Measurements from ENCODE around the gene BLMH. TPM values are rescaled to one million over a fixed set of nuclear protein-coding genes. Genes with fewer than 3 reads are reported as not detected.

Gene BLMH
- polyA plus RNA-seq, 1 of the 3 experiments (the other 2 are of a cell fraction), result 19.4 TPM

DNA sequence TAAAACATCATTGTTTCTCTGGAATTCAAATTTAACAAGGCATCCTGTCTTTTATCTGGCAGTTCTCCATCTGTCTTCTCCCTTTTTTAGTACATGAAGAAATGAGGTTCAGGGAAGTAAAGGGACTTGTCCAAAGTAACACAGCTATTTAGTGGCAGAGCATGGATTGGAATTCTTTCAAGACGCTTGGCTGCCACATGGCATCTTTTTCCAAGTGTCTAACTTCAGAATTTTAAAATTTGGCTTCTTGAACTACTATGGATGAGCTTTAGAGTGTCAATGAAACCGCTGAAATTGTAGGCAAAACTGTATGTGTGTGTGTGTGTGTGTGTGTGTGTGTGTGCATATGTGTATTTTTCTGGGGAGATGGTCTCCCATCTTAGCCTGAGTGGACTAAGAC, 47.3 kb upstream of the BLMH start:
- no peak overlapping the region for H3K4me2 ChIP-seq
- H3K27ac ChIP-seq (ENCODE audit: low read depth in 2 of 2, low read length in 1 of 2), result no peak overlapping the region
- H3K4me1 ChIP-seq (ENCODE audit: control insufficient read depth in 1 of 2, insufficient read depth in 2 of 2, low read depth in 1 of 2, low read length in 1 of 2), result peaks cover 7 to 8% of the 10 kb centered on the region in 2 experiments; a peak in 2 of 4 replicates
- H3K9me3 ChIP-seq, result no peaks in the 10 kb centered on the region
- H4K20me1 ChIP-seq (ENCODE audit: insufficient read depth), result no peaks in the 10 kb centered on the region
- no peak overlapping the region for H3K4me3 ChIP-seq (ENCODE audit: low read depth in 2 of 2, low read length in 1 of 2)
- H3K36me3 ChIP-seq (replicated peaks in 1 of 2; ENCODE audit: control insufficient read depth in 1 of 2, insufficient read depth in 2 of 2, low read length in 1 of 2), result no peaks in the 10 kb centered on the region
- WGBS (ENCODE audit: low lambda C conversion rate), result 60% methylated on average over 2 of the region's 2 CpGs
- ChIA-PET POLR2A (no interaction called here), CTCF (interaction anchor here (0.6 to 6.0 kb wide), 23 partner anchors 10 to 391 kb away, joined by 3 to 54 read pairs (median 4); partner anchors contain the start of gene GOSR1)
- no peaks in the 10 kb centered on the region for H3K27me3 ChIP-seq (ENCODE audit: insufficient read depth)
- no peak overlapping the region for H3K9ac ChIP-seq
- H2AFZ ChIP-seq (ENCODE audit: low read depth), result no peak overlapping the region
- TF ChIP-seq FOSL2 (IDR thresholded peaks at IDR 0.05; ENCODE audit: borderline replicate concordance, low read depth) (no peak), MXI1 (IDR thresholded peaks at IDR 0.05; ENCODE audit: low read depth, low read length) (no peak), EP300 (IDR thresholded peaks at IDR 0.05; ENCODE audit: borderline replicate concordance in 1 of 2, low read depth in 1 of 2, low read length in 1 of 2) (no peak), SIN3A (IDR thresholded peaks at IDR 0.05; ENCODE audit: borderline replicate concordance, low read depth, low read length) (no peak), JUND (IDR thresholded peaks at IDR 0.05) (no peak), TAF1 (IDR thresholded peaks at IDR 0.05; ENCODE audit: borderline replicate concordance, low read depth, low read length) (no peak), ELF1 (IDR thresholded peaks at IDR 0.05) (no peak), EZH2phosphoT487 (IDR thresholded peaks at IDR 0.05; ENCODE audit: borderline replicate concordance, low read depth) (no peak), GABPA (IDR thresholded peaks at IDR 0.05; ENCODE audit: low read depth) (no peak), MEF2A (IDR thresholded peaks at IDR 0.05; ENCODE audit: borderline replicate concordance, low read depth) (no peak), NRF1 (IDR thresholded peaks at IDR 0.05; ENCODE audit: low read depth, low read length) (no peak), RFX5 (IDR thresholded peaks at IDR 0.05; ENCODE audit: low read length) (no peak), RXRA (IDR thresholded peaks at IDR 0.05; ENCODE audit: borderline replicate concordance, low read depth) (no peak), NFIC (IDR thresholded peaks at IDR 0.05; ENCODE audit: borderline replicate concordance) (no peak), FOXM1 (IDR thresholded peaks at IDR 0.05; ENCODE audit: low read depth) (no peak)
- TF ChIP-seq, protein P1, sequence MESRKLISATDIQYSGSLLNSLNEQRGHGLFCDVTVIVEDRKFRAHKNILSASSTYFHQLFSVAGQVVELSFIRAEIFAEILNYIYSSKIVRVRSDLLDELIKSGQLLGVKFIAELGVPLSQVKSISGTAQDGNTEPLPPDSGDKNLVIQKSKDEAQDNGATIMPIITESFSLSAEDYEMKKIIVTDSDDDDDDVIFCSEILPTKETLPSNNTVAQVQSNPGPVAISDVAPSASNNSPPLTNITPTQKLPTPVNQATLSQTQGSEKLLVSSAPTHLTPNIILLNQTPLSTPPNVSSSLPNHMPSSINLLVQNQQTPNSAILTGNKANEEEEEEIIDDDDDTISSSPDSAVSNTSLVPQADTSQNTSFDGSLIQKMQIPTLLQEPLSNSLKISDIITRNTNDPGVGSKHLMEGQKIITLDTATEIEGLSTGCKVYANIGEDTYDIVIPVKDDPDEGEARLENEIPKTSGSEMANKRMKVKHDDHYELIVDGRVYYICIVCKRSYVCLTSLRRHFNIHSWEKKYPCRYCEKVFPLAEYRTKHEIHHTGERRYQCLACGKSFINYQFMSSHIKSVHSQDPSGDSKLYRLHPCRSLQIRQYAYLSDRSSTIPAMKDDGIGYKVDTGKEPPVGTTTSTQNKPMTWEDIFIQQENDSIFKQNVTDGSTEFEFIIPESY (IDR thresholded peaks at IDR 0.05; ENCODE audit: borderline replicate concordance, low read depth), result no peak
- TF ChIP-seq, protein P2, sequence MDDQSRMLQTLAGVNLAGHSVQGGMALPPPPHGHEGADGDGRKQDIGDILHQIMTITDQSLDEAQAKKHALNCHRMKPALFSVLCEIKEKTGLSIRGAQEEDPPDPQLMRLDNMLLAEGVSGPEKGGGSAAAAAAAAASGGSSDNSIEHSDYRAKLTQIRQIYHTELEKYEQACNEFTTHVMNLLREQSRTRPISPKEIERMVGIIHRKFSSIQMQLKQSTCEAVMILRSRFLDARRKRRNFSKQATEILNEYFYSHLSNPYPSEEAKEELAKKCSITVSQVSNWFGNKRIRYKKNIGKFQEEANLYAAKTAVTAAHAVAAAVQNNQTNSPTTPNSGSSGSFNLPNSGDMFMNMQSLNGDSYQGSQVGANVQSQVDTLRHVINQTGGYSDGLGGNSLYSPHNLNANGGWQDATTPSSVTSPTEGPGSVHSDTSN (IDR thresholded peaks at IDR 0.05), result no peak
- TF ChIP-seq, protein P3, sequence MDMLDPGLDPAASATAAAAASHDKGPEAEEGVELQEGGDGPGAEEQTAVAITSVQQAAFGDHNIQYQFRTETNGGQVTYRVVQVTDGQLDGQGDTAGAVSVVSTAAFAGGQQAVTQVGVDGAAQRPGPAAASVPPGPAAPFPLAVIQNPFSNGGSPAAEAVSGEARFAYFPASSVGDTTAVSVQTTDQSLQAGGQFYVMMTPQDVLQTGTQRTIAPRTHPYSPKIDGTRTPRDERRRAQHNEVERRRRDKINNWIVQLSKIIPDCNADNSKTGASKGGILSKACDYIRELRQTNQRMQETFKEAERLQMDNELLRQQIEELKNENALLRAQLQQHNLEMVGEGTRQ (IDR thresholded peaks at IDR 0.05; ENCODE audit: borderline replicate concordance, low read depth, low read length), result no peak
- TF ChIP-seq, protein P4, sequence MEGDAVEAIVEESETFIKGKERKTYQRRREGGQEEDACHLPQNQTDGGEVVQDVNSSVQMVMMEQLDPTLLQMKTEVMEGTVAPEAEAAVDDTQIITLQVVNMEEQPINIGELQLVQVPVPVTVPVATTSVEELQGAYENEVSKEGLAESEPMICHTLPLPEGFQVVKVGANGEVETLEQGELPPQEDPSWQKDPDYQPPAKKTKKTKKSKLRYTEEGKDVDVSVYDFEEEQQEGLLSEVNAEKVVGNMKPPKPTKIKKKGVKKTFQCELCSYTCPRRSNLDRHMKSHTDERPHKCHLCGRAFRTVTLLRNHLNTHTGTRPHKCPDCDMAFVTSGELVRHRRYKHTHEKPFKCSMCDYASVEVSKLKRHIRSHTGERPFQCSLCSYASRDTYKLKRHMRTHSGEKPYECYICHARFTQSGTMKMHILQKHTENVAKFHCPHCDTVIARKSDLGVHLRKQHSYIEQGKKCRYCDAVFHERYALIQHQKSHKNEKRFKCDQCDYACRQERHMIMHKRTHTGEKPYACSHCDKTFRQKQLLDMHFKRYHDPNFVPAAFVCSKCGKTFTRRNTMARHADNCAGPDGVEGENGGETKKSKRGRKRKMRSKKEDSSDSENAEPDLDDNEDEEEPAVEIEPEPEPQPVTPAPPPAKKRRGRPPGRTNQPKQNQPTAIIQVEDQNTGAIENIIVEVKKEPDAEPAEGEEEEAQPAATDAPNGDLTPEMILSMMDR (IDR thresholded peaks at IDR 0.05), result no peak
- peaks cover 7% of the 10 kb centered on the region for H3F3A ChIP-seq (replicated peaks; ENCODE audit: insufficient read depth)
- DNase-seq, result no peak
- H3K9me2 ChIP-seq, result no peaks in the 10 kb centered on the region
- no peaks in the 10 kb centered on the region for H3K79me2 ChIP-seq (ENCODE audit: insufficient read depth)
